ENCODE results near the gene SLC37A3.

- TF ChIP-seq CTCF (IDR thresholded peaks at IDR 0.05) (no peak), EZH2 (IDR thresholded peaks at IDR 0.05) (no peak)
Observed at GRCh38 chr7:140435252-140435895, 37.0 kb upstream of the SLC37A3 start.
